NB4 (cell line): Measurements from ENCODE around the gene DCC.

Experiments used
- DNase-seq: peaks from one replicate; pipeline ENCODE4 v3.0.0; 2010; ENCODE audit warnings: low read depth
- H3K4me3 ChIP-seq: one replicate; pipeline ENCODE4 v1.5.1; 2011; ENCODE audit warnings: mild to moderate bottlenecking, low read depth, low read length, moderate library complexity
- MYC ChIP-seq: IDR thresholded peaks from 2 replicates; pipeline ENCODE4 v1.6.1; 2011; ENCODE audit warnings: low read depth, low read length
- POLR2A ChIP-seq: IDR thresholded peaks from 2 replicates; pipeline ENCODE4 v1.6.1; 2011; ENCODE audit warnings: mild to moderate bottlenecking; ENCODE audit not compliant: insufficient read length; ENCODE audit errors: extremely low read depth
- TF ChIP-seq, protein P1 (sequence below): IDR thresholded peaks from 2 replicates; pipeline ENCODE4 v1.6.1; 2011; ENCODE audit warnings: low read depth, low read length
- TF ChIP-seq, protein P2 (sequence below): IDR thresholded peaks from one replicate; pipeline ENCODE4 v1.5.1; 2012; ENCODE audit warnings: low read depth, low read length

The DCC gene

DNA sequence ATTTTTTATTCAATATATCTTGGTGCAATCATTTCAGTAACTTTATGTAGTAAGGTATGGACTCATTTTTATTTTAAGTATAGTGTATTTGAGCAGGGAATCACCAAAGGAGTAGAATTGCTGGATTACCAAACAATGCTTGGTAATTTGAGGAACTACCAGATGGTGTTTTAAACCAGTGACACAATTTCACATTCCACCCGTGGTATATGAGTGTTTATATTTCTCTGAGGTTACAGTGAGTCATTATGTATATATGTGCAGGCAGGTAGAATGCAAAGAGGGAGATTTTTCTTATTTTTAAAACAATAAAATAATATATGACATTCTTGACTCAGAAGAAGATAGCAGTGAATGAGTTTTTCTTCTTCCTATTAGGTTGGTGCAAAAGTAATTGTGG is 596.9 kb downstream of the DCC start:
- H3K4me3 ChIP-seq: no peak overlapping the region
- no peak for DNase-seq
- TF ChIP-seq, protein P1, sequence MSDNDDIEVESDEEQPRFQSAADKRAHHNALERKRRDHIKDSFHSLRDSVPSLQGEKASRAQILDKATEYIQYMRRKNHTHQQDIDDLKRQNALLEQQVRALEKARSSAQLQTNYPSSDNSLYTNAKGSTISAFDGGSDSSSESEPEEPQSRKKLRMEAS: no peak
- TF ChIP-seq, protein P2, sequence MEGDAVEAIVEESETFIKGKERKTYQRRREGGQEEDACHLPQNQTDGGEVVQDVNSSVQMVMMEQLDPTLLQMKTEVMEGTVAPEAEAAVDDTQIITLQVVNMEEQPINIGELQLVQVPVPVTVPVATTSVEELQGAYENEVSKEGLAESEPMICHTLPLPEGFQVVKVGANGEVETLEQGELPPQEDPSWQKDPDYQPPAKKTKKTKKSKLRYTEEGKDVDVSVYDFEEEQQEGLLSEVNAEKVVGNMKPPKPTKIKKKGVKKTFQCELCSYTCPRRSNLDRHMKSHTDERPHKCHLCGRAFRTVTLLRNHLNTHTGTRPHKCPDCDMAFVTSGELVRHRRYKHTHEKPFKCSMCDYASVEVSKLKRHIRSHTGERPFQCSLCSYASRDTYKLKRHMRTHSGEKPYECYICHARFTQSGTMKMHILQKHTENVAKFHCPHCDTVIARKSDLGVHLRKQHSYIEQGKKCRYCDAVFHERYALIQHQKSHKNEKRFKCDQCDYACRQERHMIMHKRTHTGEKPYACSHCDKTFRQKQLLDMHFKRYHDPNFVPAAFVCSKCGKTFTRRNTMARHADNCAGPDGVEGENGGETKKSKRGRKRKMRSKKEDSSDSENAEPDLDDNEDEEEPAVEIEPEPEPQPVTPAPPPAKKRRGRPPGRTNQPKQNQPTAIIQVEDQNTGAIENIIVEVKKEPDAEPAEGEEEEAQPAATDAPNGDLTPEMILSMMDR: no peak
- TF ChIP-seq MYC (no peak), POLR2A (no peak)

DNA sequence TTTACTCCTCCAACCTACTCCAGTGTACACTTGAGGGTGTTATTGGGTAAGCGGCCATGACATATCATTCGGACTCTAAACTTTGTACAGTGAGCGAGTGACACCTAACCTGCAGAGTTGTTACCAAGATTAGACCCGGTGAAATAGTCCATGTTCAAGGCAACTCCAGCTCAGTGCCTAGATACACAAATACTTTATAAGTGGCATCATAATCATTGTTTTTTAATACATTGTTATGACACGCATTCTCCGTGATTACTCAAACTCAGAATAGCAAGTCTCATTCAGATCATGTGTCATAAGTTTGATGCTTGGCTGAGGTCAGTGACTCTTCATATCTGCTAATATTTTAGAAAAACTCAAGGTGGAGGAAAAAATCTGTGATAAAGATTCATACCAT is 597.8 kb downstream of the DCC start:
- H3K4me3 ChIP-seq: no peak overlapping the region
- DNase-seq: no peak
- TF ChIP-seq, protein P1: no peak
- TF ChIP-seq, protein P2: no peak
- no peak for TF ChIP-seq POLR2A
- no peak for TF ChIP-seq MYC

DNA sequence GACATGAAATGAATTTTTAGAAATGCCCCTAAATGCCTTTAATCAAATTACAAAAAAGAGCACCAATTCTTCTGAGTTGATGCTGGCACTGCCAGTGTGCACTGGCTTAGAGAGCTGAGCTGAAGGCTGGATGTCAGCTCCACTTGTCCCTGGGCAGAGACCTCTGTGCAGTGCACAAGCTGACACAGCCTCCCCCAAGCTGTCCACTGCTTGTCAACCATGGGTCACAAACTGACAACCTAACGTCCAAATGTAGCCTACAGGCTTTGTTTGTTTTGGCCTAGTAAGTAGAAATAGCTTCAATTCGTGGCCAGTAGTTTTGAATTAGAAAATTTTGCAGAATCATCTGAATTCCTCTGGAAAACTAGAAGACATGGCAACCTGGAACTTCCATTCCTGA is 605.6 kb downstream of the DCC start:
- DNase-seq: no peak
- no peak overlapping the region for H3K4me3 ChIP-seq
- TF ChIP-seq MYC (no peak), POLR2A (no peak)
- TF ChIP-seq, protein P1: no peak
- TF ChIP-seq, protein P2: no peak

DNA sequence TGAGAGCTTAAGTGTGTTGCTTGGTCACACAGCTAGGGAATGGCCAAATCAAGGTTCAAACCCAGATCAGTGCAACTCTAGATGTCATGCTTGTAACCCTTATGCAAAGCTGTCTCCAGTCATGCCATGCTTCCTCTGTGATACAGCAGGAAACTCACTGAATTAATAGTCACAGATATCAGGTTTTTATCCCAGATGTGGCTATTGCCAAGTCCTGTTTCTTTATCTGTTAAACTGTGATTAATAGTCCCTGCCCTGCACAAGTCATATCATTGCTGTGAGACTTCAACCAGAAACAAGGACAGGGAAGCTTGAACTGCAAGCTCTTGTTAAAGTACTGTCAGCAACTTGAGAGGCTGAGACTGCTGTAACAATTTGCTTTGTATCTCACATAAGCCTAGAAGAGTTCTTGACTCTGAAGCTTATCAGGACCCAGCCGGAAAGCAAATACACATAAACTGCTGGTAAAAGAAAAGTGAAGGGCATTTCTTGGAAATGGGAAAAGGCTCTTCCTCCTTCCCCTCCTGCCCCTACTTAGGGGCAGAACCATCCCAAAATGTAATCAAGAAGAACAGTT is 609.0 kb downstream of the DCC start:
- H3K4me3 ChIP-seq: no peak overlapping the region
- no peak for DNase-seq
- TF ChIP-seq, protein P2: no peak
- no peak for TF ChIP-seq MYC
- TF ChIP-seq POLR2A: no peak
- TF ChIP-seq, protein P1: no peak

DNA sequence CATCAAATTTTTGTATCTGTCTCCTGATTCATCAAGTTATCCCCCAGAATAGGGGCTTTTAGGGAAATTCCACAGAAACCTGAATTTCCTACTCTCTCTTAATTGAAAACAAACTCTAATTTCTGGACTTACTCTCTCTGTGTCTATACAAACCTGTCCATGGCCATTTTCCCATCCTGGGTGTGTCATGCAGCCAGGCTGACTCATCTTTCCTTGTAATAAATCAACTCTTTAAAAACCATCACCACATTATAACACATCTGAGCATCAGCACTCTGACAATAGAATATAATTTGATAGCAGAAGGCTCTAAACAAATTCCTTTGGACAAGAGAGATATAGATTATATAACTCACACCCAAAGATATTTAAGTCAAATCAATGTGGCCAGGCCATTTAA is 610.2 kb downstream of the DCC start:
- TF ChIP-seq, protein P1: no peak
- TF ChIP-seq, protein P2: no peak
- TF ChIP-seq POLR2A (no peak), MYC (no peak)
- no peak for DNase-seq
- H3K4me3 ChIP-seq: no peak overlapping the region

DNA sequence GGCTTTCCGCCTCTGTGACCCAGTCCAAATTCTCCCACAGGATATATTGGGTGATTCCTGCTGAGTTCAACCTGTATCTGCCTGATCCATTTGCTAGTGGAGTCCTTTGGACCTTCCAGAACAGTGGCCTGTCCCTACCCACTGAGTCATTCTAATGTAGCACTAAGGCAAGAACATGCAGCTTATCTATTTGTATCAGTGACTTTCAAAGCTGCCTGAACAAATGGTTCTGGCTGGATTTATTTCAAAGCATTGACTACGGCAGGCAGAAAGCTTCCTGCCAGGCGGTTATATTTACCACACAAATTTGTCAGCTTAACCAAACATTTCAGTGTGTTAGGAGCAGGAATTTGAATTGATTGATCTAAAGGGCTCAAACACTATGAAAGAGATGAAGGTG is 613.4 kb downstream of the DCC start:
- TF ChIP-seq POLR2A (no peak), MYC (no peak)
- TF ChIP-seq, protein P1: no peak
- TF ChIP-seq, protein P2: no peak
- no peak for DNase-seq
- H3K4me3 ChIP-seq: no peak overlapping the region
